Osteoblast (primary cell): ENCODE measurements around the gene RFTN1. TPM values are rescaled to one million over a fixed set of nuclear protein-coding genes. Genes with fewer than 3 reads are reported as not detected.

Experiments used
- DNase-seq: peaks from one replicate; pipeline ENCODE4 v3.0.0; 2011; ENCODE audit warnings: low spot score, mixed read lengths; ENCODE audit not compliant: insufficient read length; ENCODE audit errors: missing footprints
- H2AFZ ChIP-seq: 2 replicates; pipeline ENCODE4 v1.6.0; 2011; ENCODE audit warnings: mild to moderate bottlenecking, low read length
- H3K27ac ChIP-seq: 2 replicates; pipeline ENCODE4 v1.5.1; 2011; ENCODE audit warnings: mild to moderate bottlenecking, low read depth, low read length, moderate library complexity
- H3K27me3 ChIP-seq: 2 replicates; pipeline ENCODE4 v1.6.0; 2012; ENCODE audit warnings: mild to moderate bottlenecking, control low read depth, inconsistent platforms, low read length, moderate library complexity; ENCODE audit not compliant: insufficient read depth
- H3K36me3 ChIP-seq: 2 replicates; pipeline ENCODE4 v1.5.1; 2011; ENCODE audit warnings: mild to moderate bottlenecking, low read length, control low read depth, moderate library complexity; ENCODE audit not compliant: insufficient read depth
- H3K4me1 ChIP-seq: 2 replicates; pipeline ENCODE4 v1.5.1; 2011; ENCODE audit warnings: mild to moderate bottlenecking, low read length, control low read depth, moderate library complexity; ENCODE audit not compliant: insufficient read depth
- H3K4me2 ChIP-seq: 2 replicates; pipeline ENCODE4 v1.6.0; 2011; ENCODE audit warnings: mild to moderate bottlenecking, low read length; ENCODE audit not compliant: insufficient read depth
- H3K4me3 ChIP-seq: fragments of 200-600 bp; sonication (generic); 3 replicates; pipeline ENCODE4 v1.5.1; 2012; ENCODE audit warnings: mild to moderate bottlenecking, low read length, inconsistent platforms; ENCODE audit not compliant: insufficient read depth
- H3K79me2 ChIP-seq: 2 replicates; pipeline ENCODE4 v1.6.0; 2012; ENCODE audit warnings: mild to moderate bottlenecking, low read length, control low read depth, inconsistent platforms; ENCODE audit not compliant: insufficient read depth
- H3K9me3 ChIP-seq: 2 replicates; pipeline ENCODE4 v1.5.1; 2011; ENCODE audit warnings: low read depth, low read length, control low read depth
- H4K20me1 ChIP-seq: 2 replicates; pipeline ENCODE4 v1.6.0; 2012; ENCODE audit warnings: mild to moderate bottlenecking, low read length, control low read depth; ENCODE audit not compliant: insufficient read depth
- CTCF ChIP-seq: IDR thresholded peaks from 2 replicates; pipeline ENCODE4 v1.5.1; 2011; ENCODE audit warnings: mild to moderate bottlenecking, low read depth, low read length, moderate library complexity; ENCODE audit errors: extremely low read depth
- total RNA-seq: library from RNA; depleted of rRNA; stranded (reverse); fragments of >200 nt; gene quantifications from 2 replicates; pipeline ENCODE4 v1.2.3, GENCODE V29; 2012

RFTN1 gene
- total RNA-seq, 1 donor, result 99.2 TPM

GRCh38 chr3:16357186-16358121 is 156.0 kb downstream of the RFTN1 start:
- no peaks in the 10 kb centered on the region for H3K27me3 ChIP-seq
- H3K79me2 ChIP-seq, result no peaks in the 10 kb centered on the region
- H3K4me3 ChIP-seq, result no peak overlapping the region
- H2AFZ ChIP-seq, result no peak overlapping the region
- H3K4me2 ChIP-seq, result no peak overlapping the region
- no peak overlapping the region for H3K27ac ChIP-seq
- no peak for TF ChIP-seq CTCF
- no peak for DNase-seq
- H3K9me3 ChIP-seq, result no peaks in the 10 kb centered on the region
- H3K4me1 ChIP-seq, result no peaks in the 10 kb centered on the region
- peaks cover 7% of the 10 kb centered on the region for H3K36me3 ChIP-seq
- H4K20me1 ChIP-seq, result no peaks in the 10 kb centered on the region

- Histone ChIP-seq H3K79me2 (no peaks in the 10 kb centered on the region), H4K20me1 (no peaks in the 10 kb centered on the region), H3K36me3 (no peaks in the 10 kb centered on the region), H3K27me3 (no peaks in the 10 kb centered on the region), H3K27ac (no peak overlapping the region), H3K9me3 (no peaks in the 10 kb centered on the region), H3K4me1 (peaks cover 12% of the 10 kb centered on the region), H2AFZ (no peak overlapping the region), H3K4me2 (no peak overlapping the region), H3K4me3 (no peak overlapping the region)
- DNase-seq, result no peak
- no peak for TF ChIP-seq CTCF
Observed at GRCh38 chr3:16355828-16356227, 157.7 kb downstream of the RFTN1 start.

- H3K27ac ChIP-seq, result no peak overlapping the region
- no peaks in the 10 kb centered on the region for H3K27me3 ChIP-seq
- TF ChIP-seq CTCF, result no peak
- no peak overlapping the region for H2AFZ ChIP-seq
- DNase-seq, result no peak
- peaks cover 27% of the 10 kb centered on the region for H3K4me1 ChIP-seq
- no peak overlapping the region for H3K4me3 ChIP-seq
- H3K9me3 ChIP-seq, result no peaks in the 10 kb centered on the region
- H3K36me3 ChIP-seq, result no peaks in the 10 kb centered on the region
- H4K20me1 ChIP-seq, result no peaks in the 10 kb centered on the region
- H3K79me2 ChIP-seq, result no peaks in the 10 kb centered on the region
- no peak overlapping the region for H3K4me2 ChIP-seq
Observed at GRCh38 chr3:16354291-16354690, 159.2 kb downstream of the RFTN1 start.

GRCh38 chr3:16352428-16352827 is 161.1 kb downstream of the RFTN1 start:
- no peak for DNase-seq
- peaks cover 7% of the 10 kb centered on the region for H3K36me3 ChIP-seq
- H3K4me3 ChIP-seq, result no peak overlapping the region
- no peak overlapping the region for H3K4me2 ChIP-seq
- H3K9me3 ChIP-seq, result no peaks in the 10 kb centered on the region
- no peaks in the 10 kb centered on the region for H3K27me3 ChIP-seq
- no peaks in the 10 kb centered on the region for H4K20me1 ChIP-seq
- peaks cover 28% of the 10 kb centered on the region for H3K4me1 ChIP-seq
- no peak for TF ChIP-seq CTCF
- H3K27ac ChIP-seq, result no peak overlapping the region
- H3K79me2 ChIP-seq, result no peaks in the 10 kb centered on the region
- no peak overlapping the region for H2AFZ ChIP-seq
